CD4-positive, alpha-beta T cell treated with Interleukin-12 subunit alpha and Interleukin-12 subunit beta, for 1 hour (primary cell): ENCODE results near the gene MS4A13.
"Not testable (repeated sequence)": the region's sequence is repeated elsewhere in the genome, so short reads cannot be mapped to it uniquely, and the experiment has no call there.

ENCODE experiments used
- DNase-seq: peaks from one replicate; pipeline ENCODE4 v3.0.0-alpha.2; 2020

Gene MS4A13

DNA sequence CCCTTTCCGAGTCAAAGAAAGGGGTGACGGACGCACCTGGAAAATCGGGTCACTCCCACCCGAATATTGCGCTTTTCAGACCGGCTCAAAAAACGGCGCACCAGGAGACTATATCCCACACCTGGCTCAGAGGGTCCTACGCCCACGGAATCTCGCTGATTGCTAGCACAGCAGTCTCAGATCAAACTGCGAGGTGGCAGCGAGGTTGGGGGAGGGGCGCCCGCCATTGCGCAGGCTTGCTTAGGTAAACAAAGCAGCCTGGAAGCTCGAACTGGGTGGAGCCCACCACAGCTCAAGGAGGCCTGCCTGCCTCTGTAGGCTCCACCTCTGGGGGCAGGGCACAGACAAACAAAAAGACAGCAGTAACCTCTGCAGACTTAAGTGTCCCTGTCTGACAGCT, 17.2 kb downstream of the MS4A13 start:
- not testable (repeated sequence) for DNase-seq

DNA sequence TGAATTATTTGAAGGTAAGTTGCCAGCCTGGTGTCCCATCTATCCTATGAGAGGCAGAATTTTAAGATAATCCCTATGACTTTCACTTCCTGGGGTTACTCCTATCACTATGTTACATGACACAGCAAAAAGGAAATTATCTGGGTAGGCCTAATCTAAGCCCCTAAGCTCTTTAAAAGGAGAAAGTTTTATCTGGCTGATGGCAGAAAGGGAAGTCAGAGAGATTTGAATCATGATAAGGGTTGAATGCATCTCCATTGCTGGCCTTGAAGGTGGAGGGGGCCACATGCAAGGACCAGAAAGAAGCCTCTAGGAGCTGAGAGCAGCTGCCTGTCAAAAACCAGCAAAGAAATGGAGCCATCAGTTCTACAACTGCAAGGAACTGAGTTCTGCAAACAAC, 23.4 kb downstream of the MS4A13 start:
- DNase-seq = not testable (repeated sequence)

DNA sequence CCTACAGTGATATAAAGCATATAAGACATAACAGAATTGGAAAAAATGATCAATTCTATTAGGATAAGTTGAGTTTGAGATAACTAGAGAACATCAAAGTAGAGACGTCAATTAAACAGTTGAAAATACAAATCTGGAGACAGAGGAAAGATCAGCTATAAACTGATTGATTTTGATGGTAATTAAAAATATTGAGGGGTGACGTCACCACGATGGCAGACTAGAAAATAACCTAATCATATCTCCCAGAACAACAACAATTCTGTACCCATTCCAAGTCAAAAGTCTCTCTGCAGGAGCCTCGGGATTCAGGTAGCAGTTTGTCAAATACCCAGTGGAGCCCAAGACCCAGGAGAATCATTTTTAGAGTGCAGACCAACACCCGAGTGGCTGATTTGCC, 28.9 kb downstream of the MS4A13 start:
- no peak for DNase-seq

- no peak for DNase-seq
Measured at GRCh38 chr11:60561254-60561653, 46.1 kb downstream of the MS4A13 start.

GRCh38 chr11:60563553-60564235, 48.5 kb downstream of the MS4A13 start:
- no peak for DNase-seq

GRCh38 chr11:60566776-60567175, 51.6 kb downstream of the MS4A13 start:
- no peak for DNase-seq

GRCh38 chr11:60570970-60571369, 55.8 kb downstream of the MS4A13 start:
- no peak for DNase-seq

DNA sequence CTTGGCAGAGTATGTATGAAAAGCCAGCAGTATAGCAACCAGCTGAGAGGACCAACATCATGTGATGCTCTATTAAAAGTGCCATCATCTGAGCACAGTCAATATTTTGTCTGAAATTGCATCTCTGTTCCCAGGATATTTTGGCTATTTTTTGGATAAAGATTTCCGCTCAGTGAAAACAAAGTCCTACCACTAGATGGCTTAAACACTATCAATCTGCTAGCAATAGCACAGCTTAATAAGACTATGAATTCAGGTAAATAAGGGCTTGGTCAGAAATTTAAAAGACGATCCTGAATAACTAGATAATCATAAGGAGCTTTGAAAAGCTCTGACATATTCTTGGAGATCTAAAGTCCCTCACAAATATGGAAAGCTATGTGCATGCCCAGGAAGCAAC, 74.4 kb downstream of the MS4A13 start:
- DNase-seq = no peak
